HCT116 (cell line): ENCODE measurements around the gene IGFBP6.

Experiments
- CBX3 ChIP-seq: IDR thresholded peaks from 2 replicates; pipeline ENCODE4 v1.6.1; 2012; ENCODE audit warnings: low read depth
- CTCF ChIP-seq, 3 experiments: fragments of 200-600 bp in 1 of 3; sonication (generic) in 1 of 3; IDR thresholded peaks in 2 of 3; conservative IDR thresholded peaks in 1 of 3; 2 replicates each; pipeline ENCODE4 v1.5.1; 2012 to 2017; ENCODE audit warnings: low read depth in 2 of 3, low read length in 2 of 3, antibody characterized with exemption in 1 of 3, borderline replicate concordance in 1 of 3, control low read depth in 1 of 3, mild to moderate bottlenecking in 1 of 3, mixed read lengths in 1 of 3, mixed run types in 1 of 3, moderate library complexity in 1 of 3; ENCODE audit not compliant: insufficient read depth in 1 of 3
- EGR1 ChIP-seq: IDR thresholded peaks from 2 replicates; pipeline ENCODE4 v1.6.1; 2012; ENCODE audit warnings: low read depth
- EZH2 ChIP-seq: fragments of 200-600 bp; sonication (generic); IDR thresholded peaks from 2 replicates; pipeline ENCODE4 v1.6.1; 2017; ENCODE audit warnings: antibody characterized with exemption, mixed run types
- EZH2phosphoT487 ChIP-seq: fragments of 200-600 bp; IDR thresholded peaks from 2 replicates; pipeline ENCODE4 v1.6.1; 2018; ENCODE audit warnings: antibody characterized with exemption, borderline replicate concordance
- FOSL1 ChIP-seq: IDR thresholded peaks from 2 replicates; pipeline ENCODE4 v1.6.1; 2012; ENCODE audit warnings: low read depth
- JUND ChIP-seq: IDR thresholded peaks from 2 replicates; pipeline ENCODE4 v1.6.1; 2012
- MAX ChIP-seq: IDR thresholded peaks from 2 replicates; pipeline ENCODE4 v1.6.1; 2012
- POLR2A ChIP-seq: IDR thresholded peaks from 2 replicates; pipeline ENCODE4 v1.7.0; 2011; ENCODE audit warnings: borderline replicate concordance; ENCODE audit not compliant: insufficient read depth, insufficient read length; ENCODE audit errors: extremely low read depth
- POLR2AphosphoS5 ChIP-seq: IDR thresholded peaks from 2 replicates; pipeline ENCODE4 v1.6.1; 2011; ENCODE audit warnings: mild to moderate bottlenecking, low read depth, low read length, moderate library complexity
- RAD21 ChIP-seq: IDR thresholded peaks from 2 replicates; pipeline ENCODE4 v1.6.1; 2012; ENCODE audit warnings: low read depth, mild to moderate bottlenecking
- SRF ChIP-seq: IDR thresholded peaks from 2 replicates; pipeline ENCODE4 v1.6.1; 2012; ENCODE audit warnings: low read depth
- TCF7L2 ChIP-seq: IDR thresholded peaks from 2 replicates; pipeline ENCODE4 v1.7.0; 2011; ENCODE audit warnings: borderline replicate concordance, inconsistent platforms; ENCODE audit not compliant: insufficient read depth, insufficient read length; ENCODE audit errors: extremely low read depth
- YY1 ChIP-seq: IDR thresholded peaks from 2 replicates; pipeline ENCODE4 v1.6.1; 2011; ENCODE audit warnings: low read length, low read depth, moderate library complexity, mild to moderate bottlenecking; ENCODE audit not compliant: insufficient replicate concordance; ENCODE audit errors: extremely low read depth

- TF ChIP-seq YY1 (no peak), JUND (no peak), TCF7L2 (no peak), CTCF (IDR thresholded peaks at IDR 0.05 in 2 of 3, conservative IDR thresholded peaks at IDR 0.05 in 1 of 3; ENCODE audit: borderline replicate concordance in 1 of 3, insufficient read depth in 1 of 3, low read depth in 2 of 3, low read length in 2 of 3) (no peak), POLR2A (no peak), MAX (no peak), EGR1 (no peak), FOSL1 (no peak), SRF (no peak), CBX3 (no peak), POLR2AphosphoS5 (no peak), EZH2 (no peak), EZH2phosphoT487 (no peak), RAD21 (no peak)
These were observed 282 bp upstream of the IGFBP6 start for GRCh38 chr12:53097207-53097563.
